Activated CD4-positive, alpha-beta T cell treated with anti-CD3 and anti-CD28 coated beads, Interleukin-2, amount 10 ng/mL, durations not matched to agents 7 days and 5 days (primary cell): ENCODE data around the gene PSMG4. TPM values are rescaled to one million over a fixed set of nuclear protein-coding genes. Genes with fewer than 3 reads are reported as not detected.
A peak's percentile ranks its signal among the peaks of the same experiment; 100 is the strongest.

Experiments used
- CTCF ChIA-PET: fragments of 350-600 bp; sonication (Branson Sonifier 250); formaldehyde crosslinking; loops from one replicate; lab custom pipeline; 2021; ENCODE audit warnings: antibody characterized with exemption; lab: Charles Lee
- POLR2A ChIA-PET: fragments of 350-600 bp; sonication (Branson Sonifier 250); formaldehyde crosslinking; loops from one replicate; lab custom pipeline; 2021; ENCODE audit warnings: antibody characterized with exemption; lab: Charles Lee
- DNase-seq: peaks from one replicate; pipeline ENCODE4 v3.0.0-alpha.2; 2020
- H3K27ac Mint-ChIP-seq: one replicate; pipeline ENCODE4 v1.8.0; 2021; ENCODE audit warnings: mild to moderate bottlenecking, moderate library complexity, mixed read lengths
- H3K27me3 Mint-ChIP-seq: one replicate; pipeline ENCODE4 v1.8.0; 2021; ENCODE audit warnings: mixed read lengths
- H3K36me3 Mint-ChIP-seq: one replicate; pipeline ENCODE4 v1.8.0; 2021; ENCODE audit warnings: low read depth, mixed read lengths
- H3K4me1 Mint-ChIP-seq: one replicate; pipeline ENCODE4 v1.8.0; 2021; ENCODE audit warnings: mixed read lengths
- H3K4me3 Mint-ChIP-seq: one replicate; pipeline ENCODE4 v1.8.0; 2021; ENCODE audit warnings: mild to moderate bottlenecking, moderate library complexity, mixed read lengths
- H3K9me3 Mint-ChIP-seq: one replicate; pipeline ENCODE4 v1.8.0; 2021; ENCODE audit warnings: mixed read lengths
- total RNA-seq, 2 experiments: library from RNA; stranded (reverse); gene quantifications; one replicate each; pipeline ENCODE4 v1.2.3, GENCODE V29; 2021

PSMG4 gene
- 10 to 100 TPM; 21.5 to 24.7 TPM for total RNA-seq

GRCh38 chr6:3258720-3259490, at the start of gene PSMG4:
Gene PSMG4, plus strand, starts transcription at chr6:3258947. Its CDS starts 76 bp downstream, at chr6:3259023.
- H3K4me3 Mint-ChIP-seq = peak within 1 kb of the TSS; percentile 88
- ChIA-PET POLR2A (interaction anchor here (0.6 kb wide), 1 partner anchor 139 kb away, joined by 3 read pairs; no protein-coding TSS in a partner anchor), CTCF (interaction anchor here (1.1 to 1.6 kb wide), 4 partner anchors 8 to 272 kb away, joined by 3 to 5 read pairs (median 4); partner anchors contain the start of gene NQO2)
- H3K9me3 Mint-ChIP-seq = peaks cover 3% of the 10 kb centered on the region
- H3K27ac Mint-ChIP-seq = peak within 1 kb of the TSS; percentile 94
- H3K4me1 Mint-ChIP-seq = peaks cover 39% of the 10 kb centered on the region
- H3K36me3 Mint-ChIP-seq = peaks cover 17% of the 10 kb centered on the region
- peaks cover 20% of the 10 kb centered on the region for H3K27me3 Mint-ChIP-seq
- DNase-seq = peak; percentile 93

GRCh38 chr6:3209114-3210023, 49.4 kb upstream of the PSMG4 start:
- Mint-ChIP-seq H3K27me3 (peaks cover 6% of the 10 kb centered on the region), H3K4me1 (peaks cover 11% of the 10 kb centered on the region), H3K36me3 (no peaks in the 10 kb centered on the region), H3K9me3 (peaks cover 3% of the 10 kb centered on the region), H3K4me3 (no peak overlapping the region), H3K27ac (no peak overlapping the region)
- DNase-seq = no peak
- POLR2A ChIA-PET = no interaction called here
- CTCF ChIA-PET = interaction anchor here (0.7 to 0.8 kb wide), 2 partner anchors 50 to 52 kb away, joined by 3 to 6 read pairs; no protein-coding TSS in a partner anchor

GRCh38 chr6:3210024-3210610, 48.6 kb upstream of the PSMG4 start:
- CTCF ChIA-PET = interaction anchor here (0.7 to 0.8 kb wide), 2 partner anchors 50 to 52 kb away, joined by 3 to 6 read pairs; no protein-coding TSS in a partner anchor
- no peak for DNase-seq
- Mint-ChIP-seq H3K9me3 (peaks cover 3% of the 10 kb centered on the region), H3K27me3 (peaks cover 6% of the 10 kb centered on the region), H3K27ac (no peak overlapping the region), H3K4me3 (no peak overlapping the region), H3K4me1 (peaks cover 11% of the 10 kb centered on the region), H3K36me3 (no peaks in the 10 kb centered on the region)
- POLR2A ChIA-PET = interaction anchor here (0.7 kb wide), 1 partner anchor 28 kb away, joined by 3 read pairs; no protein-coding TSS in a partner anchor

GRCh38 chr6:3211681-3212080, 47.1 kb upstream of the PSMG4 start:
- Mint-ChIP-seq H3K4me1 (peaks cover 11% of the 10 kb centered on the region), H3K27ac (no peak overlapping the region), H3K36me3 (no peaks in the 10 kb centered on the region), H3K27me3 (peaks cover 10% of the 10 kb centered on the region), H3K9me3 (peaks cover 2% of the 10 kb centered on the region), H3K4me3 (no peak overlapping the region)
- ChIA-PET POLR2A (no interaction called here), CTCF (interaction anchor here (0.8 kb wide), 1 partner anchor 28 kb away, joined by 3 read pairs; no protein-coding TSS in a partner anchor)
- no peak for DNase-seq

GRCh38 chr6:3212261-3212660, 46.5 kb upstream of the PSMG4 start:
- no peak overlapping the region for H3K4me3 Mint-ChIP-seq
- no peak for DNase-seq
- peaks cover 10% of the 10 kb centered on the region for H3K27me3 Mint-ChIP-seq
- no peaks in the 10 kb centered on the region for H3K9me3 Mint-ChIP-seq
- H3K4me1 Mint-ChIP-seq = peaks cover 11% of the 10 kb centered on the region
- ChIA-PET POLR2A (no interaction called here), CTCF (interaction anchor here (0.8 kb wide), 1 partner anchor 28 kb away, joined by 3 read pairs; no protein-coding TSS in a partner anchor)
- no peaks in the 10 kb centered on the region for H3K36me3 Mint-ChIP-seq
- H3K27ac Mint-ChIP-seq = no peak overlapping the region

- ChIA-PET CTCF (no interaction called here), POLR2A (interaction anchor here (0.6 kb wide), 1 partner anchor 48 kb away, joined by 5 read pairs; no protein-coding TSS in a partner anchor)
- Mint-ChIP-seq H3K4me3 (no peak overlapping the region), H3K36me3 (no peaks in the 10 kb centered on the region), H3K27me3 (peaks cover 19% of the 10 kb centered on the region), H3K4me1 (peaks cover 11% of the 10 kb centered on the region), H3K27ac (no peak overlapping the region), H3K9me3 (no peaks in the 10 kb centered on the region)
- no peak for DNase-seq
Measured at GRCh38 chr6:3213334-3213695, 45.4 kb upstream of the PSMG4 start.

GRCh38 chr6:3214898-3215297, 43.8 kb upstream of the PSMG4 start:
- ChIA-PET POLR2A (no interaction called here), CTCF (interaction anchor here (0.8 to 1.0 kb wide), 2 partner anchors 67 to 95 kb away, joined by 3 read pairs; no protein-coding TSS in a partner anchor)
- DNase-seq = no peak
- Mint-ChIP-seq H3K36me3 (no peaks in the 10 kb centered on the region), H3K27me3 (peaks cover 28% of the 10 kb centered on the region), H3K4me1 (no peaks in the 10 kb centered on the region), H3K4me3 (no peak overlapping the region), H3K27ac (no peak overlapping the region), H3K9me3 (no peaks in the 10 kb centered on the region)

GRCh38 chr6:3217286-3217685, 41.5 kb upstream of the PSMG4 start:
- CTCF ChIA-PET = no interaction called here
- Mint-ChIP-seq H3K4me1 (no peaks in the 10 kb centered on the region), H3K9me3 (peaks cover 3% of the 10 kb centered on the region), H3K4me3 (no peak overlapping the region), H3K36me3 (peaks cover 1% of the 10 kb centered on the region), H3K27ac (no peak overlapping the region), H3K27me3 (peaks cover 39% of the 10 kb centered on the region)
- DNase-seq = no peak
- POLR2A ChIA-PET = no interaction called here

- no peak for DNase-seq
- H3K9me3 Mint-ChIP-seq = peaks cover 3% of the 10 kb centered on the region
- no peaks in the 10 kb centered on the region for H3K4me1 Mint-ChIP-seq
- peaks cover 1% of the 10 kb centered on the region for H3K36me3 Mint-ChIP-seq
- POLR2A ChIA-PET = no interaction called here
- H3K4me3 Mint-ChIP-seq = no peak overlapping the region
- H3K27ac Mint-ChIP-seq = no peak overlapping the region
- CTCF ChIA-PET = no interaction called here
- peaks cover 40% of the 10 kb centered on the region for H3K27me3 Mint-ChIP-seq
Measured at GRCh38 chr6:3218266-3218665, 40.5 kb upstream of the PSMG4 start.

- Mint-ChIP-seq H3K36me3 (peaks cover 1% of the 10 kb centered on the region), H3K27me3 (peaks cover 47% of the 10 kb centered on the region), H3K4me3 (no peak overlapping the region), H3K4me1 (no peaks in the 10 kb centered on the region), H3K27ac (no peak overlapping the region), H3K9me3 (peaks cover 3% of the 10 kb centered on the region)
- no peak for DNase-seq
- ChIA-PET POLR2A (no interaction called here), CTCF (no interaction called here)
Measured at GRCh38 chr6:3220366-3220765, 38.4 kb upstream of the PSMG4 start.

- Mint-ChIP-seq H3K27ac (no peak overlapping the region), H3K36me3 (peaks cover 1% of the 10 kb centered on the region)
Measured at GRCh38 chr6:3221578-3221977, 37.2 kb upstream of the PSMG4 start.

GRCh38 chr6:3222506-3223038, 36.2 kb upstream of the PSMG4 start:
- no peak overlapping the region for H3K4me3 Mint-ChIP-seq
- H3K9me3 Mint-ChIP-seq = peaks cover 3% of the 10 kb centered on the region
- H3K36me3 Mint-ChIP-seq = peaks cover 1% of the 10 kb centered on the region
- peaks cover 7% of the 10 kb centered on the region for H3K4me1 Mint-ChIP-seq
- POLR2A ChIA-PET = no interaction called here
- CTCF ChIA-PET = no interaction called here
- peaks cover 54% of the 10 kb centered on the region for H3K27me3 Mint-ChIP-seq
- no peak overlapping the region for H3K27ac Mint-ChIP-seq
- DNase-seq = no peak

More at GRCh38 chr6:3221578-3221977, 37.2 kb upstream of the PSMG4 start:
- no peak overlapping the region for H3K4me3 Mint-ChIP-seq
- no peak for DNase-seq
- peaks cover 2% of the 10 kb centered on the region for H3K4me1 Mint-ChIP-seq
- ChIA-PET POLR2A (no interaction called here), CTCF (no interaction called here)
- H3K9me3 Mint-ChIP-seq = peaks cover 3% of the 10 kb centered on the region
- H3K27me3 Mint-ChIP-seq = peaks cover 51% of the 10 kb centered on the region
